ENCODE data around the gene UBE2N. TPM values are rescaled to one million over a fixed set of nuclear protein-coding genes. Genes with fewer than 3 reads are reported as not detected.

The UBE2N gene
- total and polyA plus RNA-seq, 10 of the 15 experiments (the other 5 are each of a cell fraction or from before 2014, with no cell fraction given) = 243 to 945 (median 443) TPM

DNA sequence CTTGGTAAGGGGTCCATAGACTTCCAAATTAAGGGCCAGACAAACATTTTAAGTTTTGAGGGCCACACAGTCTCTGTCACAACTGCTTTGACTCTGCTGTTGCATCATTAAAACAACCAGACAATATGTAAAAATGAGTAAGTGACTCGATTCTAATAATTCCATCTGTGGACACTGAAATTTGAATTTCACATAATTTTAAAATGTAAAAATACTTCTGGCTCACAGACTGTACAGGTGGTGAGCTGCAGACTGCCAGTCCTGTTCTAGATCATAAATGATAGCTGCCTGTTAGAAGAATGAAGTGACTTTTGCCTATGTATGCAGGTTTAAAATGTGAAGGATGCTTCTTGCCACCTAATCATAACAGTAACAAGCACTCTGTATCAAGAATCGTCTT is 48.3 kb downstream of the UBE2N start:
- no peak overlapping the region for H2AFZ ChIP-seq (ENCODE audit: control insufficient read depth, low read depth, low read length)
- no peaks in the 10 kb centered on the region for H4K20me1 ChIP-seq (ENCODE audit: control insufficient read depth, insufficient read depth)
- FAIRE-seq (no peak), DNase-seq (ENCODE audit: low read depth, low spot score) (no peak), ATAC-seq (no peak)
- no peak for TF ChIP-seq SMAD5 (IDR thresholded peaks at IDR 0.05; ENCODE audit: low read depth)
- TF ChIP-seq RBBP5 (conservative IDR thresholded peaks at IDR 0.05) = no peak
- no peak for TF ChIP-seq ZBTB33 (IDR thresholded peaks at IDR 0.05)
- TF ChIP-seq MAX (IDR thresholded peaks at IDR 0.05; ENCODE audit: low read depth, low read length) = no peak
- no peak for TF ChIP-seq ETV6 (conservative IDR thresholded peaks at IDR 0.05 in 1 of 2, IDR thresholded peaks at IDR 0.05 in 1 of 2; ENCODE audit: borderline replicate concordance in 1 of 2, low read depth in 1 of 2)
- no peak for TF ChIP-seq ATF7 (IDR thresholded peaks at IDR 0.05; ENCODE audit: low read depth)
- TF ChIP-seq ZNF592 (IDR thresholded peaks at IDR 0.05) = no peak
- in situ Hi-C loops (cut with MboI) = no loop called here
- 0% methylated on average over 2 of the region's 2 CpGs for WGBS (ENCODE audit: insufficient coverage, insufficient replicate concordance, low lambda C conversion rate, missing lambda C conversion rate)
- H3K79me2 ChIP-seq (ENCODE audit: control insufficient read depth, insufficient read depth, low read length) = peaks cover 51% of the 10 kb centered on the region
- H3K36me3 ChIP-seq (ENCODE audit: control insufficient read depth in 2 of 2, insufficient read depth in 2 of 2, low read length in 1 of 2) = peaks cover 3 to 28% of the 10 kb centered on the region in 2 experiments
- no peak overlapping the region for H3K4me3 ChIP-seq
- H3K27me3 ChIP-seq (replicated peaks in 1 of 2; ENCODE audit: control insufficient read depth in 2 of 2, insufficient read depth in 2 of 2, low read length in 1 of 2) = no peaks in the 10 kb centered on the region
- no peak overlapping the region for H3K4me2 ChIP-seq (ENCODE audit: control insufficient read depth, insufficient read depth)
- peaks cover 18% of the 10 kb centered on the region for H3K4me1 ChIP-seq (ENCODE audit: control insufficient read depth, insufficient read depth, low read length)
- ChIA-PET CTCF (interaction anchor here (0.6 to 1.0 kb wide), 4 partner anchors 13 to 591 kb away, joined by 3 to 4 read pairs (median 3); no protein-coding TSS in a partner anchor), SMC1A (ENCODE audit: uncharacterized antibody, unreplicated experiment) (interaction anchor here (1.0 kb wide), 1 partner anchor 608 kb away, joined by 3 read pairs; no protein-coding TSS in a partner anchor), POLR2A (no interaction called here), RAD21 (ENCODE audit: unreplicated experiment) (interaction anchor here (1.0 kb wide), 1 partner anchor 12 kb away, joined by 5 read pairs; no protein-coding TSS in a partner anchor)
- H3K9me3 ChIP-seq (replicated peaks; ENCODE audit: control insufficient read depth, insufficient read depth, low read length) = no peaks in the 10 kb centered on the region
- no TSS peak for BruUV-seq (replicated peaks)
- intact Hi-C loops (cut with micrococcal nuclease; ENCODE audit: unreplicated experiment) = loop anchor here (10.0 kb wide), 1 partner anchor 559 kb away; no protein-coding TSS in a partner anchor
- no peak overlapping the region for H3K9ac ChIP-seq (ENCODE audit: control insufficient read depth, insufficient read depth, low read length)
- no peak overlapping the region for H3K27ac ChIP-seq (ENCODE audit: control insufficient read depth, insufficient read depth)
